ENCODE results near the gene GIPC1. TPM values are rescaled to one million over a fixed set of nuclear protein-coding genes. Genes with fewer than 3 reads are reported as not detected.

The GIPC1 gene
- total RNA-seq, 6 experiments from 2014 or later = 25.2 to 63.5 (median 29.8) TPM

DNA sequence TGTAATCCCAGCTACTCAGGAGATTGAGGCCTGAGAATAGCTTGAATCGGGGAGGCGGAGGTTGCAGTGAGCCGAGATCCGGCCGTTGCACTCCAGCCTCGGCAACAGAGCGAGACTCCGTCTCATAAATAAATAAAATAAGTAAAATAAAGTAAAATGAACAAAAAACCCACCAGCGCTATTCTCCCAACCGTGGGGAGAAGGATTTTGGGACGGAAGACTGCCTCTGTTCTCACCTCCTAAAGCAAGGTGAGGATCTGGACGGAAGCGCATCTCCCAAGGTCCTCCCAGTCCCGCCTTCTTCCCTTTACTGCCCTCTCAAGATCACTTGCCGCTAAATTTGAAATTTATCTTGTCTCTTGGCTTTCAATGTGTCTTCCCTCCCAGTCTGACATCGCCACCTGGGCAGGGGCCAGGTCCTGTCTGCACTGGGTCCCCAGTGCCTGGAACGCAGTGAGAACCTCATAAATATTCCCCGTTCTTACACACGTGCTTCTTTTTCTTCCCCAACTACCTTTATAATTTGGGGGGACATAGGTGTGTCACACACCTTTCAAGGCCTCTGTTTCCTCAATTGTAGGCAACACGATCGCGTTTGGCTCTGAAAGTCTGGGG lies 23.4 kb upstream of the GIPC1 start:
- TF ChIP-seq POLR2A (IDR thresholded peaks at IDR 0.05) = no peak
- no peak for TF ChIP-seq CTCF (IDR thresholded peaks at IDR 0.05)
- peaks cover 0 to 41% (median 14%) of the 10 kb centered on the region in 4 donors for H3K4me1 ChIP-seq
- intact Hi-C loops (cut with DNase I) = no loop called here
- 88% methylated on average over 21 of the region's 22 CpGs for WGBS (ENCODE audit: insufficient coverage, low coverage, low lambda C conversion rate, missing lambda C conversion rate)
- H3K9me3 ChIP-seq = no peaks in the 10 kb centered on the region
- H3K27me3 ChIP-seq = no peaks in the 10 kb centered on the region
- peak overlapping the region; percentile 92 to 98 (median 96) for H3K27ac ChIP-seq
- DNase-seq = no peak
- peak overlapping the region in 1 of 3 donors; percentile 39 for H3K4me3 ChIP-seq
- no peak for ATAC-seq
- peaks cover 0 to 24% (median 14%) of the 10 kb centered on the region in 4 donors for H3K36me3 ChIP-seq

GRCh38 chr19:14517840-14518505 lies 22.0 kb upstream of the GIPC1 start, which contains the start of gene DNAJB1:
Gene DNAJB1 (minus strand): TSS chr19:14518397. CDS start chr19:14518349, 48 bp downstream.
- Histone ChIP-seq H3K4me1 (peaks cover 0 to 55% (median 20%) of the 10 kb centered on the region in 4 donors), H3K27ac (peak within 1 kb of the TSS; percentile 100), H3K9me3 (no peaks in the 10 kb centered on the region), H3K27me3 (no peaks in the 10 kb centered on the region), H3K36me3 (peaks cover 0 to 27% (median 15%) of the 10 kb centered on the region in 4 donors), H3K4me3 (peak within 1 kb of the TSS; percentile 73 to 98 (median 86))
- ATAC-seq = peak; percentile 59 to 80 (median 70)
- intact Hi-C loops (cut with DNase I) = no loop called here
- TF ChIP-seq POLR2A (IDR thresholded peaks at IDR 0.05) (peak; percentile 99), CTCF (IDR thresholded peaks at IDR 0.05) (no peak)
- DNase-seq = peak; percentile 91 to 92 (median 91)
- WGBS (ENCODE audit: insufficient coverage, low coverage, low lambda C conversion rate, missing lambda C conversion rate) = 0% methylated on average over 10 of the region's 82 CpGs

- no peak for TF ChIP-seq CTCF (IDR thresholded peaks at IDR 0.05)
- TF ChIP-seq POLR2A (IDR thresholded peaks at IDR 0.05) = no peak
- ATAC-seq (no peak), DNase-seq (no peak)
- no peaks in the 10 kb centered on the region for H3K27me3 ChIP-seq
- H3K4me1 ChIP-seq = peaks cover 0 to 60% (median 22%) of the 10 kb centered on the region in 4 donors
- peaks cover 0 to 27% (median 15%) of the 10 kb centered on the region in 4 donors for H3K36me3 ChIP-seq
- WGBS (ENCODE audit: insufficient coverage, low coverage, low lambda C conversion rate, missing lambda C conversion rate) = 1% methylated on average over 19 of the region's 32 CpGs
- intact Hi-C loops (cut with DNase I) = no loop called here
- no peaks in the 10 kb centered on the region for H3K9me3 ChIP-seq
- peak overlapping the region; percentile 73 to 98 (median 86) for H3K4me3 ChIP-seq
- H3K27ac ChIP-seq = peak overlapping the region; percentile 100
Measured at GRCh38 chr19:14517446-14517839, 21.5 kb upstream of the GIPC1 start.

DNA sequence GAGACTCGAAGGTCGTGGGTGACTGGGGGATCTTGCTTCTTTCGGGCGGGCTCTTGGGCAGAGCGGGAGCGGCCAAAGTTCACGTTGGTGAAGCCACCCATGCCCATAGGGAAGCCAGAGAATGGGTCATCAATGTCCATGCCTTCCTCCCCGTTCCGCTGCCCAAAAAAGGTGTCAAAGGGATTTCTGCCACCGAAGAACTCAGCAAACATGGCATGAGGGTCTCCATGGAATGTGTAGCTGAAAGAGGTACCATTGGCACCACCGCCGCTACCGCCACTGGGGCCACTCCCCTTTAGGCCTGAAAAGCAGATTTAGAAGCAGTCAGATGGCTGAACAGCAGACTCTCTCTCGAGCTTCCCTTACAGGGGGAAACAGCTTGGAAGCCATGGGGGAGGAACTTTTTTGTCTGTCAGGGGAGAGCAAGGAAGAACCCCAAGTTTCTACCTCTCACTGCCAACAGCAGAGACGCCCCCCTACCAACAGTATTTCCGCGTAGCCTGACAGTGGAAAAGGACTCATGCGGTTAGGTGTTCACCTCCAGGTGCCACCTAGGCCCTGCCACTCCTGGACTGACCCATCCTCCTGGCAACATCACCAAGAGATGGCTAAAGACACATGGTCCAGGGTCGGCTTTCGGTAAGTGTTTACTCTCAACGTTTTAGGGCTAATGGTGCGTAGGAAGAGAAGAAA lies 21.0 kb upstream of the GIPC1 start:
- no peak for ATAC-seq
- H3K9me3 ChIP-seq = no peaks in the 10 kb centered on the region
- no peak for TF ChIP-seq CTCF (IDR thresholded peaks at IDR 0.05)
- no peak for TF ChIP-seq POLR2A (IDR thresholded peaks at IDR 0.05)
- H3K27me3 ChIP-seq = no peaks in the 10 kb centered on the region
- H3K4me1 ChIP-seq = peaks cover 0 to 66% (median 24%) of the 10 kb centered on the region in 4 donors
- peak overlapping the region; percentile 73 to 98 (median 86) for H3K4me3 ChIP-seq
- 13% methylated on average over 17 of the region's 22 CpGs for WGBS (ENCODE audit: insufficient coverage, low coverage, low lambda C conversion rate, missing lambda C conversion rate)
- H3K36me3 ChIP-seq = peaks cover 0 to 27% (median 15%) of the 10 kb centered on the region in 4 donors
- peak overlapping the region; percentile 100 for H3K27ac ChIP-seq
- intact Hi-C loops (cut with DNase I) = no loop called here
- peak; percentile 42 to 67 (median 65) for DNase-seq

All from right lobe of liver (tissue), 6 donors.